Panc1 (cell line): ENCODE measurements around the gene ERMARD. TPM values are rescaled to one million over a fixed set of nuclear protein-coding genes. Genes with fewer than 3 reads are reported as not detected.

ENCODE experiments used
- ATAC-seq: fragments of 200-7000 bp; cut with Tn5 transposase; 2 replicates; pipeline ENCODE4 v1.9.1; 2020; ENCODE audit warnings: mild to moderate bottlenecking, moderate library complexity
- BruUV-seq: library from RNA; stranded (reverse); fragments of 400-500 nt; replicated peaks from 2 replicates; lab custom pipeline; 2021; lab: Mats Ljungman, UMichigan
- CTCF ChIA-PET: fragments of 300-600 bp; sonication (Branson Sonifier 250); formaldehyde crosslinking; loops from one replicate; lab custom pipeline; 2022; ENCODE audit warnings: antibody characterized with exemption; lab: Charles Lee
- POLR2A ChIA-PET: fragments of 300-600 bp; sonication (Branson Sonifier 250); formaldehyde crosslinking; loops from one replicate; lab custom pipeline; 2022; ENCODE audit warnings: antibody characterized with exemption; lab: Charles Lee
- DNase-seq: peaks from one replicate; pipeline ENCODE4 v3.0.0-alpha.2; 2010; ENCODE audit warnings: low read depth, low spot score
- H3K27ac ChIP-seq: 2 replicates; pipeline ENCODE4 v1.5.1; 2011; ENCODE audit warnings: mild to moderate bottlenecking, low read length, inconsistent platforms
- H3K27me3 ChIP-seq: fragments of 200-500 bp; sonication (Bioruptor generic); 2 replicates; pipeline ENCODE4 v1.6.0; 2014; ENCODE audit warnings: low read length, inconsistent platforms; ENCODE audit not compliant: control insufficient read depth, insufficient read depth
- H3K36me3 ChIP-seq: fragments of 200-500 bp; sonication (Bioruptor generic); 2 replicates; pipeline ENCODE4 v1.5.1; 2014; ENCODE audit warnings: inconsistent platforms, mild to moderate bottlenecking, low read length, moderate library complexity; ENCODE audit not compliant: control insufficient read depth, insufficient read depth
- H3K4me1 ChIP-seq: 2 replicates; pipeline ENCODE4 v1.5.1; 2011; ENCODE audit warnings: inconsistent platforms, mild to moderate bottlenecking, low read length, moderate library complexity; ENCODE audit not compliant: control insufficient read depth, insufficient read depth
- H3K4me3 ChIP-seq, 2 experiments: 2 replicates each; pipeline ENCODE4 v1.5.1; 2011 to 2012; ENCODE audit warnings: low read depth in 2 of 2, low read length in 2 of 2, mild to moderate bottlenecking in 2 of 2, inconsistent platforms in 1 of 2, moderate library complexity in 1 of 2
- H3K9me3 ChIP-seq: fragments of 200-500 bp; sonication (Bioruptor generic); 2 replicates; pipeline ENCODE4 v1.5.1; 2014; ENCODE audit warnings: low read depth, mild to moderate bottlenecking, inconsistent platforms, low read length, moderate library complexity; ENCODE audit not compliant: control insufficient read depth, insufficient read depth
- POLR2AphosphoS5 ChIP-seq: IDR thresholded peaks from 2 replicates; pipeline ENCODE4 v1.6.1; 2012; ENCODE audit warnings: mild to moderate bottlenecking, low read depth, low read length, moderate library complexity
- SIN3A ChIP-seq: IDR thresholded peaks from 2 replicates; pipeline ENCODE4 v1.6.1; 2012; ENCODE audit warnings: low read depth, mild to moderate bottlenecking, low read length, moderate library complexity, borderline replicate concordance; ENCODE audit not compliant: insufficient read depth
- TCF7L2 ChIP-seq: IDR thresholded peaks from 2 replicates; pipeline ENCODE4 v1.6.1; 2011; ENCODE audit warnings: mild to moderate bottlenecking, low read depth, low read length, inconsistent platforms
- in situ Hi-C: cut with HindIII; loops from 2 replicates; pipeline ENCODE4 v1.10.0; 2016; ENCODE audit warnings: low sequenced_read_pairs, low pct_unique_long_range_greater_than_20kb
- intact Hi-C: fragments of 100-400 bp; cut with micrococcal nuclease; formaldehyde crosslinking; loops from one replicate; pipeline ENCODE4 v1.10.0; 2022; ENCODE audit not compliant: unreplicated experiment
- total RNA-seq: library from RNA; stranded (reverse); gene quantifications from one replicate; pipeline ENCODE4 v1.2.1, GENCODE V29; 2021; ENCODE audit not compliant: unreplicated experiment
- TF ChIP-seq, protein P1 (sequence below), 2 experiments: IDR thresholded peaks; 2 replicates each; pipeline ENCODE4 v1.6.1; 2011 to 2012; ENCODE audit warnings: low read depth in 2 of 2, control low read depth in 1 of 2, low read length in 1 of 2, mild to moderate bottlenecking in 1 of 2, moderate library complexity in 1 of 2; ENCODE audit not compliant: insufficient read depth in 1 of 2
- TF ChIP-seq, protein P2 (sequence below): fragments of 450-650 bp; IDR thresholded peaks from 2 replicates; pipeline ENCODE4 v1.5.1; 2017; ENCODE audit warnings: mild to moderate bottlenecking

Gene ERMARD
- total RNA-seq, 1 experiment from 2014 or later = 38.5 TPM

DNA sequence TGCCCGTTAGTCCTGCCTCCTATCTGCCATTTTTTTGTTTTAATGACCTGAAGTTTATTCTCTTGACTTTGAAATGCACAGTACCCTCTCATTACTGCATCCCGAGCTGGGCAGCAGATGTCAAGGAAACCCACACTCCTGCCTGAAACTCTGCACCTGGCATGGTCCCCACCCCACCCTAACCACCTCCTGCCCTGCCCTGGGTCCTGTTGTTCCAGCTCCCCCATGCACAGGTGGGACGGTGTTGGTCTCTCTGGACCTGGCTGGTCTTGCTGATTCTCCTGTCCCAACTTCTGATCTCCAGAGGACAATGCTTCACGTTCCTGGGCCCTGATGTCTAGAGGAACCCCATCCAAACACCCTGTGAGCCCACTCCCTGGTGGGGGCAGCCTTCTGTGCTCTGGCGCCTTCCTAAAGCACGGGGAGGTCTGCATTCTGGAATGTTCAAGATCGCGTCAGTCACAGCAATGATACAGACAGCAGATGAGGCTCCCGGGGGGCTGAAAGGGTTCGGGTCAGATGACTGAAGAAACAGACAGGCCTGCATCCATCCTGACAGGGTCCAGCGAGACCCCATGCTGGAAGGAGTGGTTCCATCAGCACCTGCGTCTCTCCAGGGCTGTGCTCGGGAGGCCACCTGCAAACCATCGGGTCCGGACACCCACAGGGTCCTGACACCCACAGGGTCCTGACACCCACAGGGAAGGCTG is 73.6 kb downstream of the ERMARD start:
- Histone ChIP-seq H3K4me1 (no peaks in the 10 kb centered on the region), H3K4me3 (no peak overlapping the region), H3K27ac (no peak overlapping the region), H3K9me3 (no peaks in the 10 kb centered on the region), H3K36me3 (no peaks in the 10 kb centered on the region), H3K27me3 (peaks cover 1% of the 10 kb centered on the region; the same call in 1 of the 2 replicates)
- DNase-seq (no peak), ATAC-seq (no peak)
- no TSS peak for BruUV-seq
- in situ Hi-C loops (no loop called here), intact Hi-C loops (no loop called here)
- ChIA-PET POLR2A (no interaction called here), CTCF (no interaction called here)
- TF ChIP-seq POLR2AphosphoS5 (no peak), SIN3A (no peak), TCF7L2 (no peak)
- TF ChIP-seq, protein P1, sequence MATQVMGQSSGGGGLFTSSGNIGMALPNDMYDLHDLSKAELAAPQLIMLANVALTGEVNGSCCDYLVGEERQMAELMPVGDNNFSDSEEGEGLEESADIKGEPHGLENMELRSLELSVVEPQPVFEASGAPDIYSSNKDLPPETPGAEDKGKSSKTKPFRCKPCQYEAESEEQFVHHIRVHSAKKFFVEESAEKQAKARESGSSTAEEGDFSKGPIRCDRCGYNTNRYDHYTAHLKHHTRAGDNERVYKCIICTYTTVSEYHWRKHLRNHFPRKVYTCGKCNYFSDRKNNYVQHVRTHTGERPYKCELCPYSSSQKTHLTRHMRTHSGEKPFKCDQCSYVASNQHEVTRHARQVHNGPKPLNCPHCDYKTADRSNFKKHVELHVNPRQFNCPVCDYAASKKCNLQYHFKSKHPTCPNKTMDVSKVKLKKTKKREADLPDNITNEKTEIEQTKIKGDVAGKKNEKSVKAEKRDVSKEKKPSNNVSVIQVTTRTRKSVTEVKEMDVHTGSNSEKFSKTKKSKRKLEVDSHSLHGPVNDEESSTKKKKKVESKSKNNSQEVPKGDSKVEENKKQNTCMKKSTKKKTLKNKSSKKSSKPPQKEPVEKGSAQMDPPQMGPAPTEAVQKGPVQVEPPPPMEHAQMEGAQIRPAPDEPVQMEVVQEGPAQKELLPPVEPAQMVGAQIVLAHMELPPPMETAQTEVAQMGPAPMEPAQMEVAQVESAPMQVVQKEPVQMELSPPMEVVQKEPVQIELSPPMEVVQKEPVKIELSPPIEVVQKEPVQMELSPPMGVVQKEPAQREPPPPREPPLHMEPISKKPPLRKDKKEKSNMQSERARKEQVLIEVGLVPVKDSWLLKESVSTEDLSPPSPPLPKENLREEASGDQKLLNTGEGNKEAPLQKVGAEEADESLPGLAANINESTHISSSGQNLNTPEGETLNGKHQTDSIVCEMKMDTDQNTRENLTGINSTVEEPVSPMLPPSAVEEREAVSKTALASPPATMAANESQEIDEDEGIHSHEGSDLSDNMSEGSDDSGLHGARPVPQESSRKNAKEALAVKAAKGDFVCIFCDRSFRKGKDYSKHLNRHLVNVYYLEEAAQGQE (IDR thresholded peaks at IDR 0.05; ENCODE audit: insufficient read depth in 1 of 2, low read depth in 2 of 2, low read length in 1 of 2) = no peak
- TF ChIP-seq, protein P2, sequence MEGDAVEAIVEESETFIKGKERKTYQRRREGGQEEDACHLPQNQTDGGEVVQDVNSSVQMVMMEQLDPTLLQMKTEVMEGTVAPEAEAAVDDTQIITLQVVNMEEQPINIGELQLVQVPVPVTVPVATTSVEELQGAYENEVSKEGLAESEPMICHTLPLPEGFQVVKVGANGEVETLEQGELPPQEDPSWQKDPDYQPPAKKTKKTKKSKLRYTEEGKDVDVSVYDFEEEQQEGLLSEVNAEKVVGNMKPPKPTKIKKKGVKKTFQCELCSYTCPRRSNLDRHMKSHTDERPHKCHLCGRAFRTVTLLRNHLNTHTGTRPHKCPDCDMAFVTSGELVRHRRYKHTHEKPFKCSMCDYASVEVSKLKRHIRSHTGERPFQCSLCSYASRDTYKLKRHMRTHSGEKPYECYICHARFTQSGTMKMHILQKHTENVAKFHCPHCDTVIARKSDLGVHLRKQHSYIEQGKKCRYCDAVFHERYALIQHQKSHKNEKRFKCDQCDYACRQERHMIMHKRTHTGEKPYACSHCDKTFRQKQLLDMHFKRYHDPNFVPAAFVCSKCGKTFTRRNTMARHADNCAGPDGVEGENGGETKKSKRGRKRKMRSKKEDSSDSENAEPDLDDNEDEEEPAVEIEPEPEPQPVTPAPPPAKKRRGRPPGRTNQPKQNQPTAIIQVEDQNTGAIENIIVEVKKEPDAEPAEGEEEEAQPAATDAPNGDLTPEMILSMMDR = no peak

DNA sequence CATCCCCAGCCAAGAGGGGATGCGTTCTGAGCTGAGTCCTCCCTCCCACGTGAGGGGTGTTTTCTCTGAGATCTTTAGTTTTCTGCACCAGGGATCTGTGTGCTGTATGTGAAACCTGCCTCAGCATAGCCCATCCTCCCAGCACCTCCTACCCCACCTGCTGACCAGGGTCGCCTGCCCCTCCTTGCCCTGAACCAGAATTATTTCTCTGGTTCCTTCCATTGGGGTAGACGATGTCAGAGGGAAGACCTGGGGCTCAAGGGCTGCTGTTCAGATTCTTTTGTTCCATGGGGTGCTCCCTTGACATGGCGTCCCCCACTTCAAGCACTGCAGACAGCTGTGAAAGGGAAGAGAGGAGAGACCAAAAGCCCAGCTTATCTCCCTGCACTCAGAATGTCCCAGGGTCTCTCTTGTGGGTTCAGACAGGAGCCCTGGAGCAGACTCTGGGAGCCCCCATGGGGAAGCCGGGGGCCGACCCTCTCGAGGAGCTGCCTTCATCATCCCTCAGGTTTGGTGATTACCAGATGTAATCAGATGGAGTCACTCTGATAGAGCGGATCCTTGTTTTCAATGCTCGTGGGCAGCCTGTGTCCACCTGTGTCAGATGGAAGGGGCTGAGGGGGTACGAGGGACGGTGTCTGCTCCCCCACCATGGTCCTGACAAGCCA is 74.3 kb downstream of the ERMARD start:
- in situ Hi-C loops (no loop called here), intact Hi-C loops (no loop called here)
- ChIA-PET POLR2A (no interaction called here), CTCF (no interaction called here)
- DNase-seq (no peak), ATAC-seq (no peak)
- Histone ChIP-seq H3K36me3 (no peaks in the 10 kb centered on the region), H3K4me3 (no peak overlapping the region), H3K9me3 (no peaks in the 10 kb centered on the region), H3K4me1 (no peaks in the 10 kb centered on the region), H3K27me3 (no peaks in the 10 kb centered on the region; the same call in 1 of the 2 replicates), H3K27ac (no peak overlapping the region)
- BruUV-seq = no TSS peak
- TF ChIP-seq, protein P1 (IDR thresholded peaks at IDR 0.05; ENCODE audit: insufficient read depth in 1 of 2, low read depth in 2 of 2, low read length in 1 of 2) = no peak
- TF ChIP-seq SIN3A (no peak), TCF7L2 (no peak), POLR2AphosphoS5 (no peak)
- TF ChIP-seq, protein P2 = no peak
